Raji (cell line): Measurements from ENCODE around the gene TRIL.

Experiments used
- POLR2A ChIP-seq: IDR thresholded peaks from 2 replicates; pipeline ENCODE4 v1.6.1; 2011; ENCODE audit warnings: low read depth, low read length, control low read depth; ENCODE audit not compliant: insufficient read depth

The TRIL gene

GRCh38 chr7:28958980-28959347 lies 834 bp upstream of the TRIL start:
- no peak for TF ChIP-seq POLR2A

GRCh38 chr7:28957751-28958234 lies 337 bp downstream of the TRIL start:
- TF ChIP-seq POLR2A, result no peak

- no peak for TF ChIP-seq POLR2A
These were observed 923 bp downstream of the TRIL start for GRCh38 chr7:28957064-28957750.

GRCh38 chr7:28956608-28957063 lies 1.5 kb downstream of the TRIL start:
- no peak for TF ChIP-seq POLR2A

- TF ChIP-seq POLR2A, result no peak
These were observed 2.2 kb downstream of the TRIL start for GRCh38 chr7:28955718-28956607.

GRCh38 chr7:28955356-28955717 lies 2.8 kb downstream of the TRIL start:
- no peak for TF ChIP-seq POLR2A

- TF ChIP-seq POLR2A, result no peak
These were observed 3.2 kb downstream of the TRIL start for GRCh38 chr7:28954946-28955345.

GRCh38 chr7:28954471-28954870 lies 3.7 kb downstream of the TRIL start:
- TF ChIP-seq POLR2A, result no peak

- no peak for TF ChIP-seq POLR2A
These were observed 4.5 kb downstream of the TRIL start for GRCh38 chr7:28953633-28954032.

GRCh38 chr7:28942168-28942567 lies 16.0 kb downstream of the TRIL start:
- no peak for TF ChIP-seq POLR2A

- no peak for TF ChIP-seq POLR2A
These were observed 16.5 kb downstream of the TRIL start for GRCh38 chr7:28941633-28942032.

- no peak for TF ChIP-seq POLR2A
These were observed 17.3 kb downstream of the TRIL start for GRCh38 chr7:28940741-28941384.

GRCh38 chr7:28939844-28940544 lies 18.1 kb downstream of the TRIL start:
- no peak for TF ChIP-seq POLR2A

- TF ChIP-seq POLR2A, result no peak
These were observed 18.8 kb downstream of the TRIL start for GRCh38 chr7:28939367-28939766.

- TF ChIP-seq POLR2A, result no peak
These were observed 20.5 kb downstream of the TRIL start for GRCh38 chr7:28937619-28938018.
